Lower leg skin (tissue), 4 donors: Measurements from ENCODE around the gene FGF16. TPM values are rescaled to one million over a fixed set of nuclear protein-coding genes. Genes with fewer than 3 reads are reported as not detected.
"Not testable (repeated sequence)": the region's sequence is repeated elsewhere in the genome, so short reads cannot be mapped to it uniquely, and the experiment has no call there.

ENCODE experiments used
- DNase-seq, 2 donors: peaks; one replicate each; pipeline ENCODE4 v3.0.0-alpha.2; 2019; ENCODE audit warnings: low spot score in 2 of 2
- H3K4me3 ChIP-seq: fragments of 200-600 bp; sonication (generic); 2 replicates; pipeline ENCODE4 v1.5.1; 2017; ENCODE audit warnings: mild to moderate bottlenecking, low read depth; ENCODE audit not compliant: poor library complexity, severe bottlenecking
- CTCF ChIP-seq, 3 donors: fragments of 450-650 bp; IDR thresholded peaks; one replicate each; pipeline ENCODE4 v1.5.1; 2016; ENCODE audit warnings: antibody characterized with exemption in 3 of 3, mild to moderate bottlenecking in 3 of 3, moderate library complexity in 2 of 3
- POLR2A ChIP-seq, 2 donors: fragments of 450-650 bp; IDR thresholded peaks; one replicate each; pipeline ENCODE4 v1.6.1; 2016 to 2017; ENCODE audit warnings: antibody characterized with exemption in 2 of 2, mild to moderate bottlenecking in 1 of 2, moderate library complexity in 1 of 2
- WGBS, 2 donors: methylation state at CpG; one replicate each; pipeline ENCODE4 v1.1.5; 2018; 5-methylcytosine and 5-hydroxymethylcytosine counted together
- intact Hi-C: fragments of 100-400 bp; cut with DNase I; formaldehyde crosslinking; loops from one replicate; pipeline ENCODE4 v1.15.0; 2023; ENCODE audit warnings: low total_unique reads
- total RNA-seq, 4 donors: library from RNA; depleted of rRNA; stranded (reverse); fragments of >200 nt; gene quantifications; one replicate each; pipeline ENCODE4 v1.1.0, GENCODE V29; 2016

Gene FGF16
- total RNA-seq, 4 donors from 2014 or later, result 0.15 TPM; not detected in 3

- H3K4me3 ChIP-seq, result no peak overlapping the region
- DNase-seq, result no peak
- intact Hi-C loops, result no loop called here
- TF ChIP-seq POLR2A (IDR thresholded peaks at IDR 0.05), result no peak
- no peak for TF ChIP-seq CTCF (IDR thresholded peaks at IDR 0.05)
- WGBS, 2 donors, result 66 to 83% methylated on average over 7 to 19 of the region's 20 CpGs
Observed at GRCh38 chrX:77493677-77494553, 46.7 kb downstream of the FGF16 start.

- intact Hi-C loops, result not testable (repeated sequence)
Observed at GRCh38 chrX:77500164-77500563, 53.0 kb downstream of the FGF16 start.

GRCh38 chrX:77502951-77503525, 55.8 kb downstream of the FGF16 start:
- TF ChIP-seq CTCF (IDR thresholded peaks at IDR 0.05) (no peak), POLR2A (IDR thresholded peaks at IDR 0.05) (no peak)
- H3K4me3 ChIP-seq, result no peak overlapping the region
- intact Hi-C loops, result no loop called here
- no peak for DNase-seq
- 13 to 19% methylated on average over 2 of the region's 2 CpGs for WGBS, 2 donors

More at GRCh38 chrX:77500164-77500563, 53.0 kb downstream of the FGF16 start:
- not testable (repeated sequence) for DNase-seq, H3K4me3 ChIP-seq
- 83 to 100% methylated on average over 1 of the region's 1 CpG for WGBS, 2 donors

- 72 to 80% methylated on average over 2 of the region's 2 CpGs for WGBS, 2 donors
- H3K4me3 ChIP-seq, result no peak overlapping the region
- intact Hi-C loops, result no loop called here
- no peak for TF ChIP-seq POLR2A (IDR thresholded peaks at IDR 0.05)
- no peak for TF ChIP-seq CTCF (IDR thresholded peaks at IDR 0.05)
- no peak for DNase-seq
Observed at GRCh38 chrX:77505227-77505626, 58.0 kb downstream of the FGF16 start.
